A673 (cell line): Measurements from ENCODE around the gene MCRIP1. TPM values are rescaled to one million over a fixed set of nuclear protein-coding genes. Genes with fewer than 3 reads are reported as not detected.

Experiments used
- BruUV-seq: library from RNA; stranded (reverse); fragments of 400-500 nt; replicated peaks from 2 replicates; lab custom pipeline; 2021; lab: Mats Ljungman, UMichigan
- CTCF ChIA-PET: fragments of 300-600 bp; sonication (Branson Sonifier 250); formaldehyde crosslinking; loops from one replicate; lab custom pipeline; 2022; ENCODE audit warnings: antibody characterized with exemption; lab: Charles Lee
- POLR2A ChIA-PET: fragments of 300-600 bp; sonication (Branson Sonifier 250); formaldehyde crosslinking; loops from one replicate; lab custom pipeline; 2022; ENCODE audit warnings: antibody characterized with exemption; ENCODE audit not compliant: low non-redundant PET; lab: Charles Lee
- DNase-seq: peaks from one replicate; pipeline ENCODE4 v3.0.0-alpha.2; 2015; ENCODE audit warnings: low spot score
- H3K27ac ChIP-seq: fragments of 200-600 bp; sonication (generic); 2 replicates; pipeline ENCODE4 v1.5.1; 2016; ENCODE audit warnings: mixed run types, low read depth, mild to moderate bottlenecking, mixed read lengths, antibody characterized with exemption, low read length; ENCODE audit not compliant: poor library complexity, severe bottlenecking
- H3K27me3 ChIP-seq: fragments of 200-600 bp; sonication (generic); replicated peaks from 2 replicates; pipeline ENCODE4 v1.6.1; 2017; ENCODE audit warnings: mixed run types, low read depth, mild to moderate bottlenecking, mixed read lengths, antibody characterized with exemption, low read length; ENCODE audit not compliant: insufficient read depth, poor library complexity
- H3K36me3 ChIP-seq: fragments of 200-600 bp; sonication (generic); 2 replicates; pipeline ENCODE4 v1.6.1; 2016; ENCODE audit warnings: mixed run types, mild to moderate bottlenecking, mixed read lengths, antibody characterized with exemption, low read length; ENCODE audit not compliant: insufficient read depth, poor library complexity, severe bottlenecking
- H3K4me1 ChIP-seq: fragments of 200-600 bp; sonication (generic); 2 replicates; pipeline ENCODE4 v1.6.1; 2017; ENCODE audit warnings: mixed run types, mild to moderate bottlenecking, mixed read lengths, antibody characterized with exemption, low read length; ENCODE audit not compliant: insufficient read depth, poor library complexity, severe bottlenecking
- H3K4me3 ChIP-seq: fragments of 200-600 bp; sonication (generic); 2 replicates; pipeline ENCODE4 v1.5.1; 2016; ENCODE audit warnings: low read depth, mixed run types, mild to moderate bottlenecking, mixed read lengths, low read length; ENCODE audit not compliant: poor library complexity, severe bottlenecking
- H3K9me3 ChIP-seq: fragments of 200-600 bp; sonication (generic); 2 replicates; pipeline ENCODE4 v1.6.1; 2016; ENCODE audit warnings: mixed run types, low read depth, mild to moderate bottlenecking, mixed read lengths, antibody characterized with exemption, low read length; ENCODE audit not compliant: poor library complexity, severe bottlenecking
- CTCF ChIP-seq: fragments of 300-800, 200-600 bp; sonication (generic); conservative IDR thresholded peaks from 2 replicates; pipeline ENCODE4 v1.5.1; 2017; ENCODE audit warnings: low read depth, mild to moderate bottlenecking, antibody characterized with exemption, low read length, moderate library complexity, mixed read lengths
- EZH2 ChIP-seq: fragments of 200-600 bp; sonication (generic); IDR thresholded peaks from 2 replicates; pipeline ENCODE4 v1.6.1; 2017; ENCODE audit warnings: borderline replicate concordance, low read depth, mild to moderate bottlenecking, mixed read lengths, antibody characterized with exemption, low read length; ENCODE audit not compliant: poor library complexity, severe bottlenecking
- intact Hi-C: fragments of 100-400 bp; cut with micrococcal nuclease; formaldehyde crosslinking; loops from one replicate; pipeline ENCODE4 v1.10.0; 2022; ENCODE audit not compliant: unreplicated experiment
- total RNA-seq: library from RNA; stranded (reverse); gene quantifications from 2 replicates; pipeline ENCODE4 v1.2.3, GENCODE V29; 2021

The MCRIP1 gene
- total RNA-seq, 1 experiment from 2014 or later = 126 TPM

DNA sequence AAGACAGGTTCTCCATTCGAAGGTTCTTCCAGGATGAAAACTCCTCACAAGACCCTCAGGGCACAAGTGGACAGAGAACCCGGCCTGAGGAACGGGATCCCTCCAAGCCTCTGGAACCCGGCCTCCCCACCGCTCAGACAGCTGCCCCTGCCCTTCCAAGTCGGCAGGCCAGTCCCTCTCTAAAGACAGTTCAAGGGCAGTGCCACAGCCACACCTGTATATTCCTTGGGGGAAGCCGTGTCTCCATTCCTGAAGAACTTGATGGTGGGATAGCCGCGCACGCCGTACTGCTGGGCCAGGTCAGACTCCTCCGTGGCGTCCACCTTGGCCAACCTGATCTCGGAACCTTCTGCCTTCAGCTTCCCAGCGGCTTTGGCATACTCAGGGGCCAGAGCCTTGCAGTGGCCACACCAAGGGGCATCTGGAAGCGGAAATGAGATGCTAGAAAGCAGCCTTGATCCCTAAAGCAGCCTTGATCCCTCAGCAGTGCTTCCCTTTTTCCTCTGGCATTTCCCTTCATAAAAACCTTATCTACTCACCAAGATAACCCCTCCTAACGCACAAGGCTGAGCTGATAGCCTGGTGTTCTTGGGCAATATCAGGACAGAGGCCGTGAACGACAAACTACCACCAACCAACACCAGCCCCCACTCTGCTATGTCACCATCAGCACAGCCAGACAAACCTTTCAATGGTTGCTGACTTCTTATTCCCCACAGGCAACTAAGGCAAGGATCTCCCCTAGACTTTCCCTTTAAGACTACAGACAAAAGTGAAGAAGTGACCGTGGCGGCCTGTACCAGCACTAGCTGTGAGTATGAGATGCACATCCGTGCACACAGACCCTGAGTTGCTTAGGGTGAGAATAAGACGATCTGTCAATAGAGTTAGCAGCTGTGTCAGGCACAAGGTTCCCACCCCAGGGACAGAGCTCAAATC lies 26.1 kb upstream of the MCRIP1 start:
- Histone ChIP-seq H3K4me1 (peaks cover 20% of the 10 kb centered on the region), H3K27ac (peak overlapping the region; percentile 96), H3K27me3 (no peaks in the 10 kb centered on the region), H3K4me3 (peak overlapping the region; percentile 90), H3K9me3 (no peaks in the 10 kb centered on the region), H3K36me3 (peaks cover 56% of the 10 kb centered on the region)
- no peak for DNase-seq
- intact Hi-C loops = no loop called here
- TSS peak; percentile 50 for BruUV-seq
- POLR2A ChIA-PET = no interaction called here
- TF ChIP-seq CTCF = no peak
- TF ChIP-seq EZH2 = no peak
- CTCF ChIA-PET = no interaction called here

DNA sequence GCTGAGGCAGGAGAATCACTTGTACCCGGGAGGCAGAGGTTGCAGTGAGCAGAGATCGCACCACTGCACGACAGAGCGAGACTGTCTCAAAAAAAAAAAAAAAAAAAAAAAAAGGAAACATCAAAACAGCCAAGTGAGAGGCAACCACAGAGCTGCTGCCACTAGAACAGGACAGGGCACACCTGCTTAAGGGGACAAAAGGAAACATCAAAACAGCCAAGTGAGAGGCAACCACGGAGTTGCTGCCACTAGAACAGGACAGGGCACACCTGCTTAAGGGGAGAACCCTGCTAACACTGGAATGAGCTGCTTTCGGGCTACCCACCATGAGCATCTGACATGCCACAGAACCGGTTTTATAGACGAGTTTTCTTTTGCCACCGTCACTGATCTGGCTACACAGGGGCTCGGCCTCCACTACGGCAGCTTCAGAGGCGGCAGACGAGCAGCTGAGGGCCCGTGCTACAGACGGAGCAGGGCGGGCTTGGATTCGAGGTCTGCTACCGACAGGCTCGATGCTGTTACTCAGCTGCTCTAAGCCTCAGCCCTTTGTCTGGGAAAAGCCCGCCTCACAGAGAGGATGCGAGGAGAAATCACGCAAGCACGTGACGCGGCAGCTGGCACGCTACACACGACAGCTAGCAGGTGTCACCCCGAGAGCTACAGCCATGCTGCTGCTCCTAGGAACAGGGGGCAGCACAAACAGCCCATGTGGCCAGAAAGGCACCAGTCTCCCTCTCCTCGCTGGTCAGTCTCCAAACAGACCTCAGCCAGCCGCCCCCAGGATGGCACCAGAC lies 25.3 kb upstream of the MCRIP1 start:
- Histone ChIP-seq H3K9me3 (no peaks in the 10 kb centered on the region), H3K4me1 (peaks cover 20% of the 10 kb centered on the region), H3K27ac (no peak overlapping the region), H3K4me3 (peak overlapping the region; percentile 90), H3K27me3 (no peaks in the 10 kb centered on the region), H3K36me3 (peaks cover 59% of the 10 kb centered on the region)
- POLR2A ChIA-PET = no interaction called here
- CTCF ChIA-PET = no interaction called here
- no peak for DNase-seq
- TF ChIP-seq CTCF = no peak
- TF ChIP-seq EZH2 = no peak
- intact Hi-C loops = no loop called here
- no TSS peak for BruUV-seq

- no peaks in the 10 kb centered on the region for H3K9me3 ChIP-seq
- no peaks in the 10 kb centered on the region for H3K27me3 ChIP-seq
- H3K4me3 ChIP-seq = no peak overlapping the region
- H3K27ac ChIP-seq = no peak overlapping the region
- TF ChIP-seq CTCF (no peak), EZH2 (no peak)
- no TSS peak for BruUV-seq
- intact Hi-C loops = no loop called here
- CTCF ChIA-PET = no interaction called here
- H3K4me1 ChIP-seq = peaks cover 14% of the 10 kb centered on the region
- peaks cover 77% of the 10 kb centered on the region for H3K36me3 ChIP-seq
- no peak for DNase-seq
- POLR2A ChIA-PET = interaction anchor here (0.5 to 0.7 kb wide), 4 partner anchors 13 to 62 kb away, joined by 3 to 9 read pairs (median 4); no protein-coding TSS in a partner anchor
These were observed 22.1 kb upstream of the MCRIP1 start for GRCh38 chr17:81854974-81855774.
